HT1080 (cell line): Measurements from ENCODE around the gene TSHZ2. TPM values are rescaled to one million over a fixed set of nuclear protein-coding genes. Genes with fewer than 3 reads are reported as not detected.
"Not testable (repeated sequence)": the region's sequence is repeated elsewhere in the genome, so short reads cannot be mapped to it uniquely, and the experiment has no call there.

Experiments used
- DNase-seq: peaks from one replicate; pipeline ENCODE4 v3.0.0-alpha.2; 2015; ENCODE audit warnings: low read depth
- total RNA-seq: library from RNA; depleted of rRNA; stranded (reverse); fragments of >200 nt; shearing (Covaris generic); gene quantifications from 2 replicates; pipeline ENCODE4 v1.2.3, GENCODE V29; 2014

The TSHZ2 gene
- total RNA-seq, 1 experiment from 2014 or later: not detected

DNA sequence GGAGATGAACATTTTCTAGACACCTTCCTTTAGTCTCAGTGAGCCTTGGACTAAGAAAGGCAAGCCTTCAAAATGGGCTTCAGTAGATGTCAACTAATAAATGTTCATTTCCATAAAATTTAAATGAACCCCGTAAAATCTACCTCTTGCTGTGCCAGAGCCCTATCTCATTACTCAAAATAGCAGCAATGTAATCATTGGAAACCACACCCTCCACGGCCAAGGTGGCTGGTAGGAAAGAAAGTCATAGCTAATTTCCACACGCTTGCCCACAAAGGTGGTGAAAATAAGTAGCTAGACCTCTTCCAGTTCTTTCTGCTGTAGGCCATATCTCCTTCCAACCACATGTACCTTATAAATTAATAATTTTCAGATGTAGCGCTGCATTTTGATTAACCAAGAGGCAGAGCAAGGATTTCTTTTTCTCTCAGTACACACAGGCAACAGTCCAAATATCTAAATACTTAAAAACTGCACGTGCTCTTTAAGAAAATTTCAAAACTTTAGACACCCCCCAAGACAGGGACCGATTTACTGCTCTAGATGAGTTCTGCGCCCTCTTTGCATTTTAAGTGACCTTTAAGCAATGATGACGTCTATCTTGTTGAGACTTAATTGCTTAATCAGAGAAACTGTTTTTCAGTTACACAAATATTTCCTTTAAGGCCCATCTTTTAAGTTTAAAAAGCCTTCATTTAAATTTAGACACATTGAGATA is 330.7 kb downstream of the TSHZ2 start:
- no peak for DNase-seq

DNA sequence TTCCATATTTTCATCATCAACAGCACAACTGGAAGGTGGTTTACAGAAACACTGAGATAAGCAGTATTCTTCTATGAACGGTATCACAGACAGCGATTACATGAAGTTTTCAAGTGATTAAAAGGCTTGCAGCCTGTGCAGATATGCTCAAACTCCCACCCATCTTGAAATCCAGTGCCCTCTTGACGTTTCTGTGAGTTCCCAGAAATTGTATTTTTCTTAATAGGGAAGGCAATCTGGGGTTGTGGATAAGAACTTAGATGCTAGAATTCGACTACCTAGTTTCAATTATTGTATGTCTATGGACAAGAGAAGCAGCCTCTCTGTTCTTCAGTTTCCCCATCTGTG is 331.2 kb downstream of the TSHZ2 start:
- no peak for DNase-seq

DNA sequence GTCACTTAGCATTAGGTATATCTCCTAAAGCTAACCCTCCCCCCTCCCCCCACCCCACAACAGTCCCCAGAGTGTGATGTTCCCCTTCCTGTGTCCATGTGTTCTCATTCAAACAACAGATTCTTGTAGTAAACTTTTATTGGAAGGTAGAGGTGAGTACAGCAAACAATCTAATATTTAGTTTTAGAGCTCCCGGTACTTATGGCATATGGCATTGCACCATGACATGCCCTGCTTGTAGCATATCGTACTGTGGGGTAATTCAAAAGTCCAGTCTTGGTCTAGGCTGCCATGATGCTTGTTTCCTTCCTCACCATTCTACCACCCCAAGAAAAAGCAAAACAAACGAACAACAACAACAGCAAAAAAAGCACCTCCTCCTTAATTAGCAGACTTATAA is 332.0 kb downstream of the TSHZ2 start:
- no peak for DNase-seq

DNA sequence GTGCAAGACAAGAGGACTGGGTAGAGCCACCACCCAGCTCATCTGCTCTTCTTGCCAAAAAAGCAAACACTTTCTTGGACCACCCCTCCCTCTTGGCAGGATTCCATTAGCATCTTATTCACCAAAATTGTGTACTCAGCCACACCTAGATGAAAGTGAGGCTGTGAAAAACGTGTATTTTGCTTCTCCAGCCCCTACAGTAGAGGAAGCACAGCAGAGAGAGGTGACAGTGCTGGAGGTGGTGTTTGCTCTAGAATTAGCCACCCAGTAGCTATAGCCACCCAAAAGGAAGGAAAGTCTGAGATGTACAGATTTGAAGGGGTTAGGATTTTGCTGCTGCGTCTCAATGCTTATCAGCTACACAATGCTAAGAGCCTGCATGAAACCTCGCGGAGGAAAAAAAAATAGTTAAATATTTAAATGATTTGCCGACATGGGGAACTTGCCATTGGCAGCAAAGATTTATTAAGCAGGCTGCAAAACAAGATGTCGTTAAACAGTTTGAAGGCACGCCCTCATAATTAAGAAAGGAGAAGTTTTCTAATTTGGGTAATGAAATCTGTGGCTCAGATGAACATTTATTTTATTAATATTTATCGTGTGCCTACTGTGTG is 334.1 kb downstream of the TSHZ2 start:
- no peak for DNase-seq

DNA sequence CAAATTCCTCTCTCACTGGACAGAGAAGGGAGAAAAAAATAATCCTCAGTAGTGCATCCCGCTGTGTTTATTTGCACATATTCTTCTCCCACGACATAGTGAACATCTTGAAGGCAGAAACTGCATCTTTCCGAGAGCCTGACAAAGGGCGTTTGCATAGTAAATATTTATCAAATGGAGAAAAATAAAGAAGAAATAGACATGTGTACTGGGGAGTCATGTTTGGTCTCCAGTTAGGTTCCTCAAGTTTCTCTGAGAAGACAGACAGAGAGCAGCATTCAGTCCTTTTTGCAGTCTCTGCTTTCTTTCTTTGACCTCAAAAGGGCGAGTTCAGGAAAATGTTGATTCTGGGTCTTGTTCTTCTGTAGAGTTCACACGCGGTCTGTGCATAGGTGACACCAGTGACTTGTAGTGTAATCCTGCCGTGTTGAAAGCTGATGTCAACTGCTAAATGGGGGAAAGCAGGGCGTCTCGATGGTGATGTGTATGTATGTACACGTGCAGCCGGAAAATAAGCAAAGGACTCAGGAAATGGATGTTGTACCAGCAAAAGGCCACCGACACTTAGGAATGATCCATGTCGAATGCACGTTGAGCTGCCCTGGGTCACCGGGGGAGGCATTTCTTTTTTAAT is 335.9 kb downstream of the TSHZ2 start:
- no peak for DNase-seq

DNA sequence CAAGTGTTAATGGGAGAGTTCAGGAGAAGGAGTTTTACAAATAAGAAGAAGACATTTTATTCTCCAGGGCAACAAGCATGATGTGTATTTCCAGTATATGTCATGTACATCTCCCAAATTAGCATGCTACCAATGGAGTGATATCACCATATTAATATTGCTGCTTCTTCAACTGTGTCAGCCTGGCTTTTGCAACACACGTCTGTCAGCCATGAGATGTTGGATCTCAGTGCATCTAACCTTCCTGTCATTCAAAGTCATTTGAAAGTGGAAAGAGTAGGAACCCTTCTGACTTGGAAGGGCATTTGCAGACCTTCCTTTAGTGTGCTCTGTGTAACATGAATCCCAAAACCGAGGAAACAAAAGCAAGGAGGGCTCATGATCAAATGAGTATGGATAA is 337.4 kb downstream of the TSHZ2 start:
- no peak for DNase-seq

DNA sequence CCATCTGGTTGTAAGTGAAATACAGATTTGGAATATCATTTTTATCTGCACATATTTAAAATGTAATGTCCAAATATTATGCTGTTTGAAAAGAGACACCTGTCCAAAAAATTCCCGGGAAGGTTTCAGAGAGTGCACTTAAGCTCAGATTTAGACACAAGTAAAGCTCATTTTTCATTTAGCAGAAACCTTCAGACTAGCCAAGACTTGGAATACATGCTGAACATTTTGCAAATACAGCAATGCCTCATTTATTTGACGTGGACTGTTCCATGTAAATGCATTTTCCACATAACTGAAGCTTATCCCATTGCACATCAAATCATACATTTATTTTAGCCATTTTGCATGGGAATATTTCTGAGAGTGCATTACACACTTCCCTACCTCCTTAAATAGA is 340.8 kb downstream of the TSHZ2 start:
- no peak for DNase-seq

DNA sequence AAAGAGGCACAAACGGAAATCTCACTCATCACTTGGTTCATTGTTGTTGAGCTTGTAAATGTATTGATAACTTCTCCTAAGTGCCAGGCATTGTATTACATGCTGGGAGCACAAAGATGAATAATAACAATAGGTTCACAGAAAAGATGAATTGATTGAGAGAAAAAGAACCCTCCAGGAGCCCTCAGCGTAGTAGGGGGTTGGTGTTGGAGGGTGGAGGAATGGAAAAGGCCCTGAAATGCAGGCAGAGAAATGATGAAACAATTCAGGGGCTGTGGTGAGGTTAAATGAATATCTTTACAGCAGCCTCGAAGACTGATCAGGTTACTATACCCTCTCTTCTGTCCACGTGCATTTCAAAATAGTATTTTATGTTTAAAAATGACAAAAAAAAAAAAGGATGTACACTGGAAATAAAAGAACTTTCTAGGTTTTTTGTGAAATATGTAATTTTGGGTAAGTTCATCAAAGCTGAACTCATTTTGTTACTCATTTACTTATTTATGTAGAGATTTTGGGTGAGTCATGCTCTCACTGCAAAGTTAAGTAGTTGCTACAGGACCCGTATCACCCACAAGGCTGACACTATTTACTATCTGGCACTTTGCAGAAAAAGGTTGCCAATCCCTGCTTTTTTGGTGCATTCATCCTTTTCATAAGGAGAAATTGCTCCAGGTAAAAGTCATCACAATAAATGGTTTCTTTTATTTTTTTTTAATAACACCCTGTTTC is 344.2 kb downstream of the TSHZ2 start:
- DNase-seq: peak; percentile 7

DNA sequence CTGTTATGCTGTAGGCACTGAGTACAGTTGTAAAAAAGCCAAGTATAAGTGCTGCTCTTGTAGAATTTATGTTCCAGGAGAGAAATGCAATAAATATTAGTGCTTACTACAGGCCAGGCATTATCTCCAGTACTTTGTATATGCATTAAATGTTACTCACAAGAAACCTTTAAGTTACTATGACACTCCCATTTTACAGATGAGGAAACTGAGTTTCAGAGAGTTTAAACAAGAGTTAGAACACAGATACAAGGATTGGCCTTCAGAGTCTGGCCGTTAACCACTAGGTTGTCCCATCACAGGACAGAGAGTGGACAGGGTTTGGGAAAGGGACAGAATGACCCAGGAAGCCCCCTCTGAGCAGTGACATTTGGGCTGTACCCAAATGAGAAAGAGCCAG is 347.0 kb downstream of the TSHZ2 start:
- no peak for DNase-seq

DNA sequence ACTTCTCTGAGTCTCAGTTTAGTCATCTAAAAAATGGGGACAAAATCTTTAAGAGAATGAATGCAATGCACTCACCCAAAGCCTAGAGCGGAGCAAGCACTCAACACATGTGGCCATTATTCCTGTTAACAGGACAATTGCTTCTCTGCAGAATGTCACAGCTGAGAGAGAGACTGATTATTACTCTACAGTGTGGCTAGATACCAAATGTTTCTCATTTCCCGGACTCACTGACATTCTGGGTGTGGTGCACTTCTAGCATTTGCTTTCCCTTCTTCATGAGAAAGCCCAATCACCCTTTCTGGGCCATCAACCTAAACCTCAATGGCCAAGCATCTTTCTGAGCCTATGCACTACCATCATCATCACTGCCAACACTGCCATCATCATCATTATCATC is 347.6 kb downstream of the TSHZ2 start:
- no peak for DNase-seq

DNA sequence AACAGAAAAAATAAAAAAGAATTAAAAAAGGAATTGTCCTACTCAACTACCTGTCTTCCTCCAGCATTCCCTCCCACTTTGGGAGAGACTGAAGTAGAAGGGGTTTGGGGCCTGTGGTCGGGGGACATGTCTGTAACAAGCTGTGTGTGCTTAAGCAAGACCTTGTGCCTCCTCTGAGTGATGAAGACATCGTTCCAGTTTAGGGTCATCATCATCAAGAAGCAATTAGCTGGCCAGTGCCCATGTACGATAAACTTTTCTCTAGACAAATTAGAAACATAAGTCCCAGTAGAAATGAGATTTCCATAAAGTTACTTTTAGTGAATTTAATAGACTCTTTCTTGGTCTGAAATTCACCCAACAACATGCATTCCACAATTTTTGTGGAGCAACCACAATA is 348.5 kb downstream of the TSHZ2 start:
- DNase-seq: no peak

DNA sequence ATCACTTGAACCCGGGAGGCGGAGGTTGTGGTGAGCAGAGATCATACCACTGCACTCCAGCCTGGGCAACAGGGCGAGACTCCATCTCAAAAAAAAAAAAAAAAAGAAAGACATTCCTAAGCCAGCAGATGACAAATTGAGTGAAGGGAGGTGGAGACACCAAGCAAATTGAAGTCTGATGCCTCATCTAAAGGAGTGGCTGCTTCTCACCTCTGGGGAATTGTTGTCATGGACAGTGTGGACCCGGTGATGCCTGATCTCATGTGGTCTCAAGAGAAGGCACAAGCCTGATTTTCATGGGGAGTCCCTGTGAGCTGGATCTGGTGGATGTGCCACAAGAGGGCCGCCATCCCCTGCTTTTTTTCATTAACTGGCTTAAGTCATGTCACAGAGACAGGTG is 349.4 kb downstream of the TSHZ2 start:
- DNase-seq: no peak

DNA sequence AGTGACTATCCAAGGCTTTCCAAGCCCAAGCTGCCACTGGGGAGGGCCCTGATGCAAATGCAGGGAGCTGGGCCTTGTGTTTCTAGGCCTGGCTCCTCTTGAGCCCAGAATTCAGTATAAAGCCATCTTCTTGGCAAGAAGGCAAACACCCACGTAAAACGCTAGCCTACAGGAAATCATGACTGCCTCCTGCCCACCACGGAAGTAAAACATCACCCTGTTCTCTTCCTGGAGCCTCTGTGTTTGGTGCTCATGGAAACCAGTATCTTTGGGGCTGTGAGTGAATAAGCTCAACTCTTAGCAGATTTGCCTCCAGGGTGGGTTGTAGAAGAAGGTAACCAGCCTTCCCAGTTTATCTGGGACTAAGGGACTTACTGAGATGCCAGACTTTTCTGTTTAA is 350.5 kb downstream of the TSHZ2 start:
- no peak for DNase-seq

DNA sequence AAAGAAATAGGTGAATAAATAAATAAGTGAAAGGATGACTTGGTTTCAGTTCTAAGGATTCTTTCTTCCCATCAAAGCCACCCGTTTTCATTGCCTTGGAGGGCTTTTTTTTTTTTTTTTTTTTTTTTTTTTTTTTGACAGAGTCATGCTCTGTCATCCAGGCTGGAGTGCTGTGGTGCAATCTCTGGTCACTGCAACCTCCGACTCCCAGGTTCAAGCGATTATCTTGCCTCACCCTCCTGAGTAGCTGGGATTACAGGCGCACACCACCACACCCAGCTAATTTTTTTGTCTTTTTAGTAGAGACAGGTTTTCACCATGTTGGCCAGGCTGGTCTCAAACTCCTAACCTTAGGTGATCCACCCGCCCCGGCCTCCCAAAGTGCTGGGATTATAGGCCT is 351.3 kb downstream of the TSHZ2 start:
- not testable (repeated sequence) for DNase-seq

DNA sequence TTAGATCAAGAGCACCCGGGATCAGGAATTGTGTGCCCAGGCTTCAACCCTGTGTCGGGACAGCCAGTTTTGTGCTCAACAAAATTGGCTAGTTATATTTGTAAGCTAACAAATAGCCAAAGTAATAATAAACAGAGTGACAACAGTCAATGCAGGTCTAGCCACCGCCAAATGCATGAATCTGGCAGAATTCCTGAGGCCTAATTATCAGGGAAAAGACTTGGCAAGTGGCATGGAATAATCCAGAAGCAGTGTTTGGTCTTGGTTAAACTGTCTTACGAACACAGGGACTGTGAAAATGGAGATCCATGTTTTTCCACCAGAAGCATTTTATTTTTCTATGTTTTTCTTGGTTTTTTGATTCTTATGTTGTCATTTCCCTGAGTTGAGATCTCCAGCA is 352.7 kb downstream of the TSHZ2 start:
- no peak for DNase-seq

DNA sequence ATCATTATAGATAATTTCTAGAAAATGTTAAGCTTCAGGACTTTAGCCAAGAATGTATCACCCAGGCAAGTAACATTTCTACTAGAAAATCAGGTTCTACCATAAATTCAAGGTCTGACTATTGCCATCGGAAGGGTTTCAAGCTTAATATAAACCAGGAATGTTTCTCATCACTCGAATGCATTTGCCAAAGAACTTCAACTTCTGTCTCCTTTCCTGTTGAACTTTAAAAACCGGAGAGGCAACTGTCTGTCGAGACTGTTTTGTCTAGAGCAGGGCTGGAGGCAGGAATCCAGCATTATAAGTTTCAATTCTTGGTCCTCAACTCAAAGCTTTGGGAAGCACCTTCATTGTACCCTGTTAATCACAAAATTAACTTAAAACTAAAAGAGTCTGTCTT is 356.8 kb downstream of the TSHZ2 start:
- no peak for DNase-seq

DNA sequence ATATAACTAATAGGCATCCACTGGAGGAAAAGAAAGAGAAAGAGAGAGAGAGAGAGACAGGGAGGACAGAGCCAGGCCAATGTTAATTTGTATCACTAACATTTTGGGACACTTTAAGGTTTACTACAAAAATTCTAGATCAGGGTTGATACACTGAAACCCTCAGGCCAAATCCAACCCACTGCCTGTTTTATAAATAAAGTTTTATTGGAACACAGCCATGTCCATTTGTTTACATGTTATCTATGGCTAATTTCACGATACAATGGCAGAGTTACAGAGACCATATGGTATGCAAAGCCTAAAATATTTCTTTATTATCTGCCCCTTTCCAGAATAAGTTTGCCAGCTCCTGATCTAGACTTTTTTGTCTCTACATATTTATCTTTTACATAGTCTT is 357.6 kb downstream of the TSHZ2 start:
- DNase-seq: no peak

DNA sequence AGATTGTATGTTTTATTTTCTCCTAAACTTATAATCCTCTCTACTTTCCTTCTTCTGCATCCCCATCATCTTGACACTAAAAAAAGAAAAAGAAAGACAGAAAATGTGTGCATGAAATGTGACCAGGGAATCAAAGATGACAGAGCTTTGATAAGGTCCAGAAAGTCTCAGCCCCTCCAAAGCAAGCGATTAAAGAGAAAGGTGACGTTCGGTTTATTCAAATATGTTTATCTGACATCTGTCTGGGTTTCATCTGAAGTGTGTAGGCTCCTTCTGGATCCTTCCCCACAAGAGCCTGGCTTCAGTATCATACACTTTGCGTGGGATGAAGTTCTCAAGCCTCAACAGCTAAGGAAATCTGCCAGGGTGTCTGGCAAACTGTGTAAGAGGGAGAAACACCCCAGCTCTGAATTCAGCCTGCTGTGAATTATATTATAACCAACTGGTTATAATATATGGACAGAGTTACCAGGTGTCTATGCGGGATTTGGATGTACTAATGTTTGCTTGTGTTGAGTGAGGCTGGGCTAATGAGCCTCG is 358.5 kb downstream of the TSHZ2 start:
- DNase-seq: no peak

DNA sequence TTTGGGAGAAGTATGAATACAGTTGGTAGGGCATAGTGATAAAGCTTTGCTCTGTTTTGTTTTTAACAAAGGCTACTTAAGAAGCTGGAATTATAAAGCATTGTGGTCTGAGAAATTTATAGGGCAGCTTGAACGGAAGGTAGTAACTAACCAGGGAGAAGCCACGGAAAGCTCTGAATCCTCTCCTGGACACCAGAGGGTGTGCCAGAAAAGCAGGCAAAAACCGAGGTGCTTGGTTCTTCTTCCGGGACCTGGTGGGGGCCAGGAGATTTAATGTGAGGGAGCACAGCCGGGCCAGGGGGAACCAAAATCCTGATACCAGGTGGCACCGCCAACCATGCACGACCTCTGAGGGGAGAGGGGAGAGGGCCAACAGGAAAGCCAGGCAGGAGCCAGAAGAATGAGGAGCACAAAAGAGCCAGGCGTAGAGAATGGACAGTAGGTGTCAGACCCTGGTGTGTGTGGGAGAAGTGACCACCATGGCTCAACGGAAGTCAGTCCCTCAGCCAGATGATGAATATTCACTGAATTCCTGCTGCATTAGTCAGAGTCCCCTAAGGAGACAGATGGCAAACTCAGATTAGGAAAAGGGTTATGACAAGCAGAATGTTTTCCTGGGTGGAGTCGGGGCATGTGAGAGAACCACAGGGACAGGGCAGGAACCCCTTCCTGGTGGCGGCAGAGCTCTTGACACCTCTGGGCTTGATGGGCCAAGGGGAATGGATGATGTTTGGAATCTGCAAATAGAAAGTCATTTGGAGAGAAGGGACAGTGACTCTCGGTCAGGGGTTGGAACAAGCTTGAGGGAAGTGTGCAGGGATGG is 359.2 kb downstream of the TSHZ2 start:
- DNase-seq: peak; percentile 81

DNA sequence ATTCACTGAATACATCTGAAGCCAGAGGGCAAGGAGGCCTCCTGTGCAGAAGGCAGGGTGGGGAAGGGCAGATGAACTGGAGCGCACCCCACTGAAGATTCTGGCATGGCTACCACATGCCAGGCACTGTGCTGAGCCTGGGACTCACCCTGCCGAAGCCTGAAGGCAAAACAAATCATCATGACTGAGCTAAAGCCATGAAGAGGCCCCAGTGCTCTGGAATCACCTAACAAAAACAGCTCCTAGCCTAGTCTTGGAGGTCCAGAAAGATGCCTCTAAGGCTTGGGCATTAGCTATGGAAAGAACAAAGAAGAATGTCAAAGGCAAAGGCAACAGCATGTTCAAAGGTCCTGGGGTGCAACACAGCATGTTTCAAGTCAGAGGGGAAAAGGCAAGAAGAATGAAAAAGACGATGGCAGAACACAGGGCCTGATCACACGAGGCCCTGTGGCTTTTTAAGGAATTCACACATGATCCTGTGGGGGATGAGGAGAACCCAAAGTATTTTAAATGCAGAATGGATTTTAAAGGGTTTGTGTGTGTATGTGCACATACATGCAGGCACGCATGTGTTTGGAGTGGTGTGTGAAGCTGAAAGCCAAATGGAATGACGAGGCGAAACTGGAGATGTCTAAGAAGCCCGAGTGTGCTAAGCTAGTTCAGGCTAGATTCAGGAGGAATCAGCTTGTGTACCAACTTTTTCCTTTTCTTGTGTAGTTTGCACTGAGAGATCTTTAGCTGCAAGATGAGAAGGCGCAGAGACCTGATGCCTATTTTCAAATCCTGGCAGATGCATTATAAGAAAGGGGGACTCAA is 360.1 kb downstream of the TSHZ2 start:
- no peak for DNase-seq
